Coronary artery (tissue), 2 donors: Measurements from ENCODE around the gene P2RX7.

Experiments
- DNase-seq: peaks from one replicate; pipeline ENCODE4 v3.0.0-alpha.2; 2017; ENCODE audit warnings: low spot score
- H3K27ac ChIP-seq, 2 donors: fragments of 200-600 bp; sonication (generic); one replicate each; pipeline ENCODE4 v1.5.1; 2016 to 2019
- H3K4me3 ChIP-seq: fragments of 200-600 bp; sonication (generic); 2 replicates; pipeline ENCODE4 v1.5.1; 2016; ENCODE audit warnings: mild to moderate bottlenecking, moderate library complexity
- CTCF ChIP-seq: fragments of 200-600 bp; sonication (generic); IDR thresholded peaks from one replicate; pipeline ENCODE4 v1.5.1; 2019; ENCODE audit warnings: antibody characterized with exemption

P2RX7 gene

DNA sequence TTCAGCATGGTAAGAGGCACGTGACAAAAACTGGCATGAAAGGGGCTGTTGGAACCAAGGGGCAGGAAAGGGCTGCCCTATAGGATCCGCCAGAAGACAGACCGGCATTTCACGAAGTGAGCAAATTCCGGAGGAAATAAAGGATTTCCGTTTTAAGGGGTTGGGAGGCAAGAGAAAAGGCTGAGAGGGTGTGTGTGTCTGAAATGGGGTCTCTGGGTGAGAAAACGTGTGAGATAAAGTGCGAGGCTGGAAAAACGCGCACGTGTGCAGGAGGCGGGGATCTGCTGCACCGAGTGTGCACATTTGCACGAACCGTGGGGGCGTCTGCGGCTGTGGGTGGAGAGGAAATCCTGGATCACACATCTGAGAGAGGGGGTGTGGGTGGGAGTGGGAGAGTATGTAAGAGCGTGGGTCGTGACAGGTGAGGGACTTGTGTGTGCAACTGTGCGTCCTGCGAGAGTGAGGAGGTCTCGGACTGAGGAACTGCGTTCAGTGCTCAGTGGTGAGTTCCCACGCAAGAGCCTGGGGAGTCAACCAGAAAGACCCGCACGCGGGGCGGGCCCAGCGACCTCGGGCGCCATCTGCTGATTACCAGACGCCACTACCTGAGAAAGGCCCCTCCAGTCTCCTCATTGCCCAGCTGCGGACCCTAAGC is 37.0 kb upstream of the P2RX7 start:
- peak overlapping the region; percentile 65 for H3K4me3 ChIP-seq
- DNase-seq = no peak
- peak; percentile 79 for TF ChIP-seq CTCF
- no peak overlapping the region for H3K27ac ChIP-seq

DNA sequence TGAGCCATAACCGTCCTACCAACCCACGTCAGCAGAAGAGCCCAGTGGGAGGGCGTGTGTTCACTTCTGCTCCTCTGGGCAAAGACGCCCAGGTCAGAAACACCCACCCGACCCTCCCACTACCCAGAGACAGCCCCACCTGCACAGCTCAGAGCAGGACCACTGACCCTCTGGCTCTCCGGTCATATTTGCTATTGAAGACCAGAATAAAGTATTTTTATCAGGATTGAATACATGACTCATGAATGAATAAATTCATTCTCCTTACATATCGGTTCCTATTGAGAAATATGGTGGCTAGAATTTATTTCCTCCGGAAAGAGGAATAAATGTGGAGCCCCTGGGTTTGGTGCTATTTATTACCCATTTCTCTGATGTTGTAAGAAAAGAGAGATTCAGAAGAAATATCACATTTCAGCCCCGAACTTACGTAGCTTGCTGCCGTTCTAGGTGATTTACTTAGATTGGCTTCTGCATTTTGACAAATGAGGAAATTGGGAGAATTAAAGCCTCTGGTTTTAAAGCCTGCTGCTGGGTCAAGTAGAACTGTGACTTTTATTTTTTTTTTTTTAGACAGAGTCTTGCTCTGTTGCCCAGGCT is 36.4 kb upstream of the P2RX7 start:
- no peak overlapping the region for H3K27ac ChIP-seq
- TF ChIP-seq CTCF = no peak
- peak overlapping the region; percentile 65 for H3K4me3 ChIP-seq

GRCh38 chr12:121099779-121100178 is 32.9 kb upstream of the P2RX7 start:
- Histone ChIP-seq H3K4me3 (no peak overlapping the region), H3K27ac (no peak overlapping the region)
- DNase-seq = no peak
- no peak for TF ChIP-seq CTCF

More for the DNA sequence above, 36.4 kb upstream of the P2RX7 start:
- DNase-seq = no peak

- Histone ChIP-seq H3K4me3 (no peak overlapping the region), H3K27ac (no peak overlapping the region)
- no peak for DNase-seq
- no peak for TF ChIP-seq CTCF
These were observed 30.4 kb upstream of the P2RX7 start for GRCh38 chr12:121102307-121102706.

DNA sequence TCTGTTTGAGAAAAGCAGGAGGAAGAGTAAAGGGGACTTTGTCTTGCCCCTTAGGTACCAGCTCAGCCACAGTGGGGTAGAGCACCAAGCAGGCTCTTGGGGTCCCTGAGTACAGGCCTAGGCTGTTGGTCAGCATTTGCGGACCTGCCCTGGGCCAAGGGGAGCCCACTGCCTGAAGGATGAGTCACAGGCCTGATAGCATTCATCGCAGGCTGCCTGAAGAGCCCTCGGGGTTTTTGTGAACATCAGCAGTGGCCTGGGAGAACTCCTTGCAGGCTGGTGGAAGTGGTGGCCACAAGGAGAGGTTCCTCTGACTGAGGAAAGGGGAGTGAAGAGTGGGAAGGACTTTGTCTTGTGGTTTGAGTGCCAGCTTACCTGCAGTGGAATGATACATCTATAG is 25.0 kb upstream of the P2RX7 start:
- TF ChIP-seq CTCF = no peak
- H3K4me3 ChIP-seq = no peak overlapping the region

DNA sequence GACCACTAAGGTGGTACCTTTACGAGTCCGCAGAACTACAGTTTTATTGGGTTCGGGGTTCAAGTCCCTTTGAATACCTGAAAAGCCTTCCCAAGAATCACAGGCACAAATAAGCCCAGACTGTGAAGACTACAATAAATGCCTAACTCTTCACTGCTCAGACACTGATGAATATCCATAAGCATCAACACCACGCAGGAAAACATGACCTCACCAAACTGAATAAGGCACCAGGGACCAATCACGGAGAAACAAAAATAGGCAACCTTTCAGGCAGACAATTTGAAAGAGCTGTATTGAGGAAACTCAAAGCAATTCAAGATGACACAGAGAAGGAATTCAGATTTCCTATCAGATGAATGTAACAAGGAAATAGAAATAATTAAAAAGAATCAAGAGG is 24.2 kb upstream of the P2RX7 start:
- no peak for TF ChIP-seq CTCF
- Histone ChIP-seq H3K27ac (no peak overlapping the region), H3K4me3 (no peak overlapping the region)
- DNase-seq = no peak

More for the DNA sequence above, 25.0 kb upstream of the P2RX7 start:
- DNase-seq = no peak
- no peak overlapping the region for H3K27ac ChIP-seq
